Neural crest cell (in vitro differentiated cells): ENCODE data around the gene PLEKHA4. TPM values are rescaled to one million over a fixed set of nuclear protein-coding genes. Genes with fewer than 3 reads are reported as not detected.

Experiments
- DNase-seq: peaks from one replicate; pipeline ENCODE4 v3.0.0; 2021; ENCODE audit warnings: low read depth, mixed read lengths, low spot score
- H3K27ac Mint-ChIP-seq: one replicate; pipeline ENCODE4 v1.8.0; 2021; ENCODE audit warnings: mild to moderate bottlenecking, mixed read lengths; ENCODE audit not compliant: unreplicated experiment
- H3K27me3 Mint-ChIP-seq: 2 replicates; pipeline ENCODE4 v1.8.0; 2021; ENCODE audit warnings: low read depth, mild to moderate bottlenecking, mixed read lengths
- H3K36me3 Mint-ChIP-seq: 2 replicates; pipeline ENCODE4 v1.8.0; 2021; ENCODE audit warnings: low read depth, mild to moderate bottlenecking, mixed read lengths
- H3K4me1 Mint-ChIP-seq: 2 replicates; pipeline ENCODE4 v1.8.0; 2021; ENCODE audit warnings: mixed read lengths
- H3K4me3 Mint-ChIP-seq: one replicate; pipeline ENCODE4 v1.8.0; 2021; ENCODE audit warnings: mild to moderate bottlenecking, mixed read lengths
- H3K9me3 Mint-ChIP-seq: 2 replicates; pipeline ENCODE4 v1.8.0; 2021; ENCODE audit warnings: mixed read lengths
- CTCF ChIP-seq: fragments of 200-600 bp; sonication (generic); conservative IDR thresholded peaks from 2 replicates; pipeline ENCODE4 v1.5.0; 2021; ENCODE audit warnings: antibody characterized with exemption, mild to moderate bottlenecking
- total RNA-seq: library from RNA; stranded (reverse); gene quantifications from 2 replicates; pipeline ENCODE4 v1.2.1, GENCODE V29; 2021

PLEKHA4 gene
- total RNA-seq, 1 donor from 2014 or later = 41.8 TPM

- H3K9me3 Mint-ChIP-seq = no peaks in the 10 kb centered on the region
- TF ChIP-seq CTCF = no peak
- H3K4me1 Mint-ChIP-seq = peaks cover 24% of the 10 kb centered on the region
- H3K36me3 Mint-ChIP-seq = no peaks in the 10 kb centered on the region
- H3K27ac Mint-ChIP-seq = peak overlapping the region; percentile 63
- no peaks in the 10 kb centered on the region for H3K27me3 Mint-ChIP-seq
- no peak for DNase-seq
- H3K4me3 Mint-ChIP-seq = peak overlapping the region; percentile 40
Measured at GRCh38 chr19:48814895-48815294, 53.5 kb downstream of the PLEKHA4 start.

- H3K27ac Mint-ChIP-seq = no peak overlapping the region
- no peaks in the 10 kb centered on the region for H3K36me3 Mint-ChIP-seq
Measured at GRCh38 chr19:48813123-48813913, 55.1 kb downstream of the PLEKHA4 start.

GRCh38 chr19:48812094-48812929 is 56.1 kb downstream of the PLEKHA4 start:
- Mint-ChIP-seq H3K4me3 (peak overlapping the region; percentile 86), H3K27me3 (no peaks in the 10 kb centered on the region), H3K4me1 (peaks cover 41% of the 10 kb centered on the region), H3K9me3 (no peaks in the 10 kb centered on the region), H3K36me3 (no peaks in the 10 kb centered on the region), H3K27ac (peak overlapping the region; percentile 81)
- peak; percentile 54 for DNase-seq
- no peak for TF ChIP-seq CTCF

More at GRCh38 chr19:48813123-48813913, 55.1 kb downstream of the PLEKHA4 start:
- Mint-ChIP-seq H3K4me3 (peak overlapping the region; percentile 27), H3K4me1 (peaks cover 33% of the 10 kb centered on the region), H3K27me3 (no peaks in the 10 kb centered on the region), H3K9me3 (no peaks in the 10 kb centered on the region)
- DNase-seq = no peak
- peak; percentile 32 for TF ChIP-seq CTCF

- no peaks in the 10 kb centered on the region for H3K36me3 Mint-ChIP-seq
- H3K27me3 Mint-ChIP-seq = no peaks in the 10 kb centered on the region
- H3K27ac Mint-ChIP-seq = no peak overlapping the region
- no peaks in the 10 kb centered on the region for H3K9me3 Mint-ChIP-seq
- peak overlapping the region; percentile 82 for H3K4me3 Mint-ChIP-seq
- DNase-seq = no peak
- TF ChIP-seq CTCF = no peak
- peaks cover 50% of the 10 kb centered on the region for H3K4me1 Mint-ChIP-seq
Measured at GRCh38 chr19:48810151-48810550, 58.3 kb downstream of the PLEKHA4 start.

- Mint-ChIP-seq H3K4me3 (peak overlapping the region; percentile 89), H3K36me3 (no peaks in the 10 kb centered on the region), H3K9me3 (no peaks in the 10 kb centered on the region), H3K27me3 (no peaks in the 10 kb centered on the region), H3K4me1 (peaks cover 54% of the 10 kb centered on the region), H3K27ac (peak overlapping the region; percentile 48)
- TF ChIP-seq CTCF = no peak
- DNase-seq = no peak
Measured at GRCh38 chr19:48807590-48808308, 60.7 kb downstream of the PLEKHA4 start.
